Progenitor cell of endocrine pancreas (in vitro differentiated cells): ENCODE data around the gene SLC8A2. TPM values are rescaled to one million over a fixed set of nuclear protein-coding genes. Genes with fewer than 3 reads are reported as not detected.
A peak's percentile ranks its signal among the peaks of the same experiment; 100 is the strongest.
"Not testable (repeated sequence)": the region's sequence is repeated elsewhere in the genome, so short reads cannot be mapped to it uniquely, and the experiment has no call there.

Source experiments
- DNase-seq: peaks from one replicate; pipeline ENCODE4 v3.0.0; 2021; ENCODE audit warnings: low spot score; ENCODE audit not compliant: unreplicated experiment
- H3K27ac Mint-ChIP-seq: 2 replicates; pipeline ENCODE4 v1.8.0; 2021; ENCODE audit warnings: mild to moderate bottlenecking, moderate library complexity, mixed read lengths
- H3K27me3 Mint-ChIP-seq: 2 replicates; pipeline ENCODE4 v1.8.0; 2021; ENCODE audit warnings: mixed read lengths
- H3K36me3 Mint-ChIP-seq: 2 replicates; pipeline ENCODE4 v1.8.0; 2022; ENCODE audit warnings: mixed read lengths; ENCODE audit not compliant: insufficient read depth
- H3K4me1 Mint-ChIP-seq: 2 replicates; pipeline ENCODE4 v1.8.0; 2021; ENCODE audit warnings: low read depth, mixed read lengths
- H3K4me3 Mint-ChIP-seq: 2 replicates; pipeline ENCODE4 v1.8.0; 2021; ENCODE audit warnings: low read depth, mild to moderate bottlenecking, moderate library complexity, mixed read lengths
- H3K9me3 Mint-ChIP-seq: 2 replicates; pipeline ENCODE4 v1.8.0; 2021; ENCODE audit warnings: low read depth, mixed read lengths
- CTCF ChIP-seq: fragments of 200-600 bp; sonication (generic); IDR thresholded peaks from one replicate; pipeline ENCODE4 v1.5.0; 2021; ENCODE audit warnings: antibody characterized with exemption, mild to moderate bottlenecking; ENCODE audit not compliant: unreplicated experiment
- total RNA-seq: library from RNA; stranded (reverse); gene quantifications from 2 replicates; pipeline ENCODE4 v1.2.1, GENCODE V29; 2021

The SLC8A2 gene
- total RNA-seq, 1 donor from 2014 or later = 1.2 TPM

GRCh38 chr19:47489072-47489914, 17.6 kb upstream of the SLC8A2 start:
- Mint-ChIP-seq H3K36me3 (no peaks in the 10 kb centered on the region), H3K27me3 (no peaks in the 10 kb centered on the region), H3K9me3 (no peaks in the 10 kb centered on the region), H3K4me1 (peaks cover 3% of the 10 kb centered on the region), H3K27ac (no peak overlapping the region), H3K4me3 (no peak overlapping the region)
- no peak for DNase-seq
- TF ChIP-seq CTCF = no peak

GRCh38 chr19:47487551-47488515, 16.1 kb upstream of the SLC8A2 start:
- Mint-ChIP-seq H3K36me3 (no peaks in the 10 kb centered on the region), H3K9me3 (no peaks in the 10 kb centered on the region), H3K4me1 (peaks cover 8% of the 10 kb centered on the region), H3K27me3 (no peaks in the 10 kb centered on the region), H3K27ac (no peak overlapping the region), H3K4me3 (no peak overlapping the region)
- TF ChIP-seq CTCF = no peak
- no peak for DNase-seq

- no peaks in the 10 kb centered on the region for H3K36me3 Mint-ChIP-seq
- H3K27me3 Mint-ChIP-seq = no peaks in the 10 kb centered on the region
- no peak overlapping the region for H3K4me3 Mint-ChIP-seq
- peaks cover 8% of the 10 kb centered on the region for H3K4me1 Mint-ChIP-seq
- no peak overlapping the region for H3K27ac Mint-ChIP-seq
- no peak for TF ChIP-seq CTCF
- H3K9me3 Mint-ChIP-seq = no peaks in the 10 kb centered on the region
- no peak for DNase-seq
These were observed 15.2 kb upstream of the SLC8A2 start for GRCh38 chr19:47486900-47487299.

GRCh38 chr19:47486220-47486619, 14.5 kb upstream of the SLC8A2 start:
- H3K4me1 Mint-ChIP-seq, H3K4me3 Mint-ChIP-seq, H3K9me3 Mint-ChIP-seq, H3K36me3 Mint-ChIP-seq, H3K27me3 Mint-ChIP-seq, H3K27ac Mint-ChIP-seq, DNase-seq: not testable (repeated sequence)

- DNase-seq = no peak
- peaks cover 7% of the 10 kb centered on the region for H3K27me3 Mint-ChIP-seq
- H3K9me3 Mint-ChIP-seq = no peaks in the 10 kb centered on the region
- H3K4me1 Mint-ChIP-seq = peaks cover 8% of the 10 kb centered on the region
- H3K4me3 Mint-ChIP-seq = peak overlapping the region; percentile 94
- H3K27ac Mint-ChIP-seq = peak overlapping the region; percentile 97
- H3K36me3 Mint-ChIP-seq = no peaks in the 10 kb centered on the region
- no peak for TF ChIP-seq CTCF
These were observed 13.5 kb upstream of the SLC8A2 start for GRCh38 chr19:47485210-47485609.
